HFF-Myc (cell line): Measurements from ENCODE around the gene ULK4.

Experiments
- DNase-seq: peaks from one replicate; pipeline ENCODE4 v3.0.0-alpha.2; 2011; ENCODE audit warnings: low read depth; ENCODE audit errors: extremely low read depth
- H3K4me3 ChIP-seq: replicated peaks from 2 replicates; pipeline ENCODE4 v1.5.1; 2011; ENCODE audit warnings: low read depth, mild to moderate bottlenecking, control low read depth, low read length
- CTCF ChIP-seq: IDR thresholded peaks from 2 replicates; pipeline ENCODE4 v1.5.1; 2012; ENCODE audit warnings: mild to moderate bottlenecking, low read depth, low read length, control low read depth; ENCODE audit errors: missing control alignments

Gene ULK4

GRCh38 chr3:41220906-41221677, 740.8 kb downstream of the ULK4 start:
- H3K4me3 ChIP-seq = no peak overlapping the region
- no peak for TF ChIP-seq CTCF
- no peak for DNase-seq

- H3K4me3 ChIP-seq = no peak overlapping the region
- DNase-seq = no peak
- TF ChIP-seq CTCF = no peak
Measured at GRCh38 chr3:41219424-41219823, 742.5 kb downstream of the ULK4 start.

GRCh38 chr3:41216993-41217392, 744.9 kb downstream of the ULK4 start:
- no peak for DNase-seq
- TF ChIP-seq CTCF = no peak
- no peak overlapping the region for H3K4me3 ChIP-seq

- no peak for DNase-seq
- no peak for TF ChIP-seq CTCF
- no peak overlapping the region for H3K4me3 ChIP-seq
Measured at GRCh38 chr3:41216422-41216821, 745.5 kb downstream of the ULK4 start.

- no peak overlapping the region for H3K4me3 ChIP-seq
- no peak for DNase-seq
- no peak for TF ChIP-seq CTCF
Measured at GRCh38 chr3:41213588-41213987, 748.3 kb downstream of the ULK4 start.

GRCh38 chr3:41212088-41212487, 749.8 kb downstream of the ULK4 start:
- H3K4me3 ChIP-seq = no peak overlapping the region
- TF ChIP-seq CTCF = no peak
- DNase-seq = no peak

GRCh38 chr3:41210966-41211365, 750.9 kb downstream of the ULK4 start:
- no peak for DNase-seq
- H3K4me3 ChIP-seq = no peak overlapping the region
- TF ChIP-seq CTCF = no peak
